HL-60 (cell line): Measurements from ENCODE around the gene PTEN.

Source experiments
- CTCF ChIP-seq: IDR thresholded peaks from one replicate; pipeline ENCODE4 v1.5.1; 2011; ENCODE audit warnings: low read length, control low read depth, inconsistent platforms; ENCODE audit not compliant: insufficient read depth
- POLR2AphosphoS5 ChIP-seq: IDR thresholded peaks from 2 replicates; pipeline ENCODE4 v1.6.1; 2012; ENCODE audit warnings: low read depth
- REST ChIP-seq: IDR thresholded peaks from 2 replicates; pipeline ENCODE4 v1.6.1; 2012; ENCODE audit warnings: low read depth; ENCODE audit not compliant: insufficient replicate concordance

- TF ChIP-seq CTCF (no peak), REST (no peak), POLR2AphosphoS5 (no peak)
Measured at GRCh38 chr10:87991946-87992345, 128.5 kb downstream of the PTEN start.
